Measurements from ENCODE around the gene CDKAL1. TPM values are rescaled to one million over a fixed set of nuclear protein-coding genes. Genes with fewer than 3 reads are reported as not detected.

The CDKAL1 gene
- total and polyA plus RNA-seq, 8 donors, result 3.4 to 36.7 (median 10.4) TPM

- Histone ChIP-seq H3K27ac (no peak overlapping the region), H3K9me3 (peaks cover 0 to 15% (median 6%) of the 10 kb centered on the region in 4 donors), H3K27me3 (no peaks in the 10 kb centered on the region), H3K4me1 (no peaks in the 10 kb centered on the region), H3K36me3 (no peaks in the 10 kb centered on the region), H3K4me3 (no peak overlapping the region)
- TF ChIP-seq POLR2AphosphoS5 (IDR thresholded peaks at IDR 0.05), result no peak
- TF ChIP-seq POLR2A (IDR thresholded peaks at IDR 0.05), result no peak
- no peak for TF ChIP-seq EP300 (IDR thresholded peaks at IDR 0.05)
- TF ChIP-seq CTCF (IDR thresholded peaks at IDR 0.05), result no peak
- intact Hi-C loops (cut with DNase I; ENCODE audit: low total_unique reads), result no loop called here
- WGBS, 5 donors, result 47 to 78% (median 68%) methylated on average over 1 of the region's 1 CpG
- DNase-seq, result no peak
These were observed 435.3 kb downstream of the CDKAL1 start for GRCh38 chr6:20969551-20969950.

- Histone ChIP-seq H3K4me3 (no peak overlapping the region), H3K4me1 (no peaks in the 10 kb centered on the region), H3K27me3 (no peaks in the 10 kb centered on the region), H3K36me3 (no peaks in the 10 kb centered on the region), H3K9me3 (no peaks in the 10 kb centered on the region), H3K27ac (no peak overlapping the region)
- WGBS, 5 donors, result 94 to 97% (median 97%) methylated on average over 5 of the region's 5 CpGs
- no peak for DNase-seq
- intact Hi-C loops (cut with DNase I; ENCODE audit: low total_unique reads), result no loop called here
- no peak for TF ChIP-seq POLR2AphosphoS5 (IDR thresholded peaks at IDR 0.05)
- no peak for TF ChIP-seq POLR2A (IDR thresholded peaks at IDR 0.05)
- TF ChIP-seq EP300 (IDR thresholded peaks at IDR 0.05), result no peak
- no peak for TF ChIP-seq CTCF (IDR thresholded peaks at IDR 0.05)
These were observed 442.2 kb downstream of the CDKAL1 start for GRCh38 chr6:20976391-20976918.

- Histone ChIP-seq H3K9me3 (no peaks in the 10 kb centered on the region), H3K4me1 (no peaks in the 10 kb centered on the region), H3K27ac (no peak overlapping the region), H3K27me3 (no peaks in the 10 kb centered on the region), H3K4me3 (no peak overlapping the region), H3K36me3 (no peaks in the 10 kb centered on the region)
- 69 to 78% (median 72%) methylated on average over 5 of the region's 5 CpGs for WGBS, 5 donors
- intact Hi-C loops (cut with DNase I; ENCODE audit: low total_unique reads), result no loop called here
- TF ChIP-seq POLR2A (IDR thresholded peaks at IDR 0.05), result no peak
- no peak for TF ChIP-seq POLR2AphosphoS5 (IDR thresholded peaks at IDR 0.05)
- TF ChIP-seq EP300 (IDR thresholded peaks at IDR 0.05), result no peak
- no peak for TF ChIP-seq CTCF (IDR thresholded peaks at IDR 0.05)
- DNase-seq, result no peak
These were observed 443.9 kb downstream of the CDKAL1 start for GRCh38 chr6:20978151-20978614.

GRCh38 chr6:20979076-20979475 is 444.8 kb downstream of the CDKAL1 start:
- 82 to 93% (median 86%) methylated on average over 1 of the region's 1 CpG for whole genome bisulfite sequencing, 5 donors
- no peak for TF ChIP-seq CTCF (IDR thresholded peaks at IDR 0.05)
- no peak for TF ChIP-seq POLR2AphosphoS5 (IDR thresholded peaks at IDR 0.05)
- TF ChIP-seq EP300 (IDR thresholded peaks at IDR 0.05), result no peak
- TF ChIP-seq POLR2A (IDR thresholded peaks at IDR 0.05), result no peak
- Histone ChIP-seq H3K27me3 (no peaks in the 10 kb centered on the region), H3K36me3 (peaks cover 0 to 1% (median 0%) of the 10 kb centered on the region in 4 donors), H3K4me1 (no peaks in the 10 kb centered on the region), H3K4me3 (no peak overlapping the region), H3K27ac (no peak overlapping the region), H3K9me3 (peaks cover 0 to 3% (median under 1%) of the 10 kb centered on the region in 4 donors)
- intact Hi-C loops (cut with DNase I; ENCODE audit: low total_unique reads), result no loop called here
- no peak for DNase-seq
